ENCODE results near the gene LPAR1. TPM values are rescaled to one million over a fixed set of nuclear protein-coding genes. Genes with fewer than 3 reads are reported as not detected.

The LPAR1 gene, protein sequence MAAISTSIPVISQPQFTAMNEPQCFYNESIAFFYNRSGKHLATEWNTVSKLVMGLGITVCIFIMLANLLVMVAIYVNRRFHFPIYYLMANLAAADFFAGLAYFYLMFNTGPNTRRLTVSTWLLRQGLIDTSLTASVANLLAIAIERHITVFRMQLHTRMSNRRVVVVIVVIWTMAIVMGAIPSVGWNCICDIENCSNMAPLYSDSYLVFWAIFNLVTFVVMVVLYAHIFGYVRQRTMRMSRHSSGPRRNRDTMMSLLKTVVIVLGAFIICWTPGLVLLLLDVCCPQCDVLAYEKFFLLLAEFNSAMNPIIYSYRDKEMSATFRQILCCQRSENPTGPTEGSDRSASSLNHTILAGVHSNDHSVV
- total RNA-seq (2021) (3.3 to 4.9 TPM (median 4.0 TPM) in 3 replicates), Bru-seq, nascent RNA (percentile 55 among the genes with signal in this experiment)
- long read RNA-seq, experiment 1, partial matches to known transcripts, result 6 of 29 reads
- long read RNA-seq, experiment 1, other reads (novel, unspliced or antisense), result 19 of 29 reads
- long read RNA-seq, experiment 2, partial matches to known transcripts, result 1 of 5 reads
- long read RNA-seq, experiment 2, other reads (novel, unspliced or antisense), result 2 of 5 reads
- long read RNA-seq, experiment 3, partial matches to known transcripts, result 0 of 6 reads
- long read RNA-seq, experiment 3, other reads (novel, unspliced or antisense), result 6 of 6 reads

DNA sequence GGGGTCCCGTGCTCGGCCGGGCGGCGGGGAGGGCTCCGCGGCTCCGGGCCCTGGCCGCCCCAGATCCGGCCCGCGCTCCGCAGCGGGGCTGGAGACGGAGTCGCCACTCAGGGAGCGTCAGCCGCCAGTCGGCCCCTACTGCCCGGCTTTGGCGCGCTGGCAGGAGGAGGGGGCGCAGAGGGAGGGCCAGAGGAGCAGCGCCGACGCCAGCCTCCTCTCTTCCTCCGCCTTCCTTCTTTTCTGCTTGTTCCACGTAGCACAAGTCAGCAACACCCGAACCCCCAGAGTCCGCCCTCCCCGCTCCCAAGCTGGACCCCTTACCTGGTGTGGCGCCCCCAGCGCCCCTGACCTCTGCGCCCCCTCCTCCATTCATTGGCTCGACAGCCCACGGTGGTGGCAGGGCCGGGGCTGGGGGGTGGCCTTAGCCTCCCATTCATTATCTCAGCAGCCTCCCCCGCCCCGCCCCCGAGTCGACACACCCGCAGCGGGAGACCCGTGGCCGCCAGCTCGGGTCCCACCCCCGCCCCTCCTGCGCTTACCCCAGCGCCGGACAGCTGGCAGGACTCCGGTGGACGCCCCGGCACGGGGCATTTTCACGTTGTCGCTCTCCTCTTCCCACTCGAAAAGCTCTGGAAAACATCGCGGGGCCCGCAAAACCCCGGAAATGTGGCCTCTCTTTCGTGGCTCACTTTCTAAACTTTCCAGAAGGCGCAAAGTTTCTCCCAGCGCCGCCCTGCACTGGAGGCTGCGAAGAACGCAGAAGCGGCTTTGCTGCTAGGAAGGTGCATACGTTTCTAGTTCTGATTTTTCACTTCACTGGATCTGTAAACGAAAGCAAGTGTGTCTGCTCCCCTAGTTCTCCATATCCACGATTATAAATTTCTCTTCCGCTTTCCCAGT is at the start of gene LPAR1:
LPAR1 (minus strand) TSS at position 140 of the 900 bp plus-strand sequence. CDS start 66,353 bp downstream, outside the sequence.
- DNase-seq (ENCODE audit: low spot score), result peak; percentile 68
- peak within 1 kb of the TSS; percentile 90 for H3K4me3 Mint-ChIP-seq
- peak; percentile 62 for ATAC-seq
- no peaks in the 10 kb centered on the region for H3K36me3 Mint-ChIP-seq
- ChIA-PET CTCF (interaction anchor here (0.7 to 0.8 kb wide), 2 partner anchors 261 to 681 kb away, joined by 3 to 6 read pairs; no protein-coding TSS in a partner anchor), POLR2A (interaction anchor here (0.5 to 0.6 kb wide), 2 partner anchors 126 to 527 kb away, joined by 3 read pairs; no protein-coding TSS in a partner anchor)
- peaks cover 29% of the 10 kb centered on the region for H3K27me3 Mint-ChIP-seq (ENCODE audit: low read depth)
- no peaks in the 10 kb centered on the region for H3K9me3 Mint-ChIP-seq
- no peak within 1 kb of the TSS; the same call in 1 of the 2 replicates for H3K27ac Mint-ChIP-seq
- H3K4me1 Mint-ChIP-seq, result peaks cover 53% of the 10 kb centered on the region
- no peak for TF ChIP-seq ZNF232 (CRISPR knock-in tag; IDR thresholded peaks at IDR 0.05)
- no peak for TF ChIP-seq ZNF512 (CRISPR knock-in tag; IDR thresholded peaks at IDR 0.05; ENCODE audit: borderline replicate concordance)
- TF ChIP-seq ZNF219 (CRISPR knock-in tag; IDR thresholded peaks at IDR 0.05; ENCODE audit: borderline replicate concordance), result no peak
- TF ChIP-seq PRRX2 (CRISPR knock-in tag; IDR thresholded peaks at IDR 0.05), result no peak
- TF ChIP-seq, protein P1, sequence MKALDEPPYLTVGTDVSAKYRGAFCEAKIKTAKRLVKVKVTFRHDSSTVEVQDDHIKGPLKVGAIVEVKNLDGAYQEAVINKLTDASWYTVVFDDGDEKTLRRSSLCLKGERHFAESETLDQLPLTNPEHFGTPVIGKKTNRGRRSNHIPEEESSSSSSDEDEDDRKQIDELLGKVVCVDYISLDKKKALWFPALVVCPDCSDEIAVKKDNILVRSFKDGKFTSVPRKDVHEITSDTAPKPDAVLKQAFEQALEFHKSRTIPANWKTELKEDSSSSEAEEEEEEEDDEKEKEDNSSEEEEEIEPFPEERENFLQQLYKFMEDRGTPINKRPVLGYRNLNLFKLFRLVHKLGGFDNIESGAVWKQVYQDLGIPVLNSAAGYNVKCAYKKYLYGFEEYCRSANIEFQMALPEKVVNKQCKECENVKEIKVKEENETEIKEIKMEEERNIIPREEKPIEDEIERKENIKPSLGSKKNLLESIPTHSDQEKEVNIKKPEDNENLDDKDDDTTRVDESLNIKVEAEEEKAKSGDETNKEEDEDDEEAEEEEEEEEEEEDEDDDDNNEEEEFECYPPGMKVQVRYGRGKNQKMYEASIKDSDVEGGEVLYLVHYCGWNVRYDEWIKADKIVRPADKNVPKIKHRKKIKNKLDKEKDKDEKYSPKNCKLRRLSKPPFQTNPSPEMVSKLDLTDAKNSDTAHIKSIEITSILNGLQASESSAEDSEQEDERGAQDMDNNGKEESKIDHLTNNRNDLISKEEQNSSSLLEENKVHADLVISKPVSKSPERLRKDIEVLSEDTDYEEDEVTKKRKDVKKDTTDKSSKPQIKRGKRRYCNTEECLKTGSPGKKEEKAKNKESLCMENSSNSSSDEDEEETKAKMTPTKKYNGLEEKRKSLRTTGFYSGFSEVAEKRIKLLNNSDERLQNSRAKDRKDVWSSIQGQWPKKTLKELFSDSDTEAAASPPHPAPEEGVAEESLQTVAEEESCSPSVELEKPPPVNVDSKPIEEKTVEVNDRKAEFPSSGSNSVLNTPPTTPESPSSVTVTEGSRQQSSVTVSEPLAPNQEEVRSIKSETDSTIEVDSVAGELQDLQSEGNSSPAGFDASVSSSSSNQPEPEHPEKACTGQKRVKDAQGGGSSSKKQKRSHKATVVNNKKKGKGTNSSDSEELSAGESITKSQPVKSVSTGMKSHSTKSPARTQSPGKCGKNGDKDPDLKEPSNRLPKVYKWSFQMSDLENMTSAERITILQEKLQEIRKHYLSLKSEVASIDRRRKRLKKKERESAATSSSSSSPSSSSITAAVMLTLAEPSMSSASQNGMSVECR (CRISPR knock-in tag; IDR thresholded peaks at IDR 0.05; ENCODE audit: borderline replicate concordance), result peak; percentile 55; the same call in 1 of the 2 replicates
- TF ChIP-seq, protein P2, sequence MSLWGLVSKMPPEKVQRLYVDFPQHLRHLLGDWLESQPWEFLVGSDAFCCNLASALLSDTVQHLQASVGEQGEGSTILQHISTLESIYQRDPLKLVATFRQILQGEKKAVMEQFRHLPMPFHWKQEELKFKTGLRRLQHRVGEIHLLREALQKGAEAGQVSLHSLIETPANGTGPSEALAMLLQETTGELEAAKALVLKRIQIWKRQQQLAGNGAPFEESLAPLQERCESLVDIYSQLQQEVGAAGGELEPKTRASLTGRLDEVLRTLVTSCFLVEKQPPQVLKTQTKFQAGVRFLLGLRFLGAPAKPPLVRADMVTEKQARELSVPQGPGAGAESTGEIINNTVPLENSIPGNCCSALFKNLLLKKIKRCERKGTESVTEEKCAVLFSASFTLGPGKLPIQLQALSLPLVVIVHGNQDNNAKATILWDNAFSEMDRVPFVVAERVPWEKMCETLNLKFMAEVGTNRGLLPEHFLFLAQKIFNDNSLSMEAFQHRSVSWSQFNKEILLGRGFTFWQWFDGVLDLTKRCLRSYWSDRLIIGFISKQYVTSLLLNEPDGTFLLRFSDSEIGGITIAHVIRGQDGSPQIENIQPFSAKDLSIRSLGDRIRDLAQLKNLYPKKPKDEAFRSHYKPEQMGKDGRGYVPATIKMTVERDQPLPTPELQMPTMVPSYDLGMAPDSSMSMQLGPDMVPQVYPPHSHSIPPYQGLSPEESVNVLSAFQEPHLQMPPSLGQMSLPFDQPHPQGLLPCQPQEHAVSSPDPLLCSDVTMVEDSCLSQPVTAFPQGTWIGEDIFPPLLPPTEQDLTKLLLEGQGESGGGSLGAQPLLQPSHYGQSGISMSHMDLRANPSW (CRISPR knock-in tag; conservative IDR thresholded peaks at IDR 0.05; ENCODE audit: low read depth), result no peak
- TF ChIP-seq NFYB (CRISPR knock-in tag; conservative IDR thresholded peaks at IDR 0.05; ENCODE audit: low read depth), result no peak
- TF ChIP-seq, protein P3, sequence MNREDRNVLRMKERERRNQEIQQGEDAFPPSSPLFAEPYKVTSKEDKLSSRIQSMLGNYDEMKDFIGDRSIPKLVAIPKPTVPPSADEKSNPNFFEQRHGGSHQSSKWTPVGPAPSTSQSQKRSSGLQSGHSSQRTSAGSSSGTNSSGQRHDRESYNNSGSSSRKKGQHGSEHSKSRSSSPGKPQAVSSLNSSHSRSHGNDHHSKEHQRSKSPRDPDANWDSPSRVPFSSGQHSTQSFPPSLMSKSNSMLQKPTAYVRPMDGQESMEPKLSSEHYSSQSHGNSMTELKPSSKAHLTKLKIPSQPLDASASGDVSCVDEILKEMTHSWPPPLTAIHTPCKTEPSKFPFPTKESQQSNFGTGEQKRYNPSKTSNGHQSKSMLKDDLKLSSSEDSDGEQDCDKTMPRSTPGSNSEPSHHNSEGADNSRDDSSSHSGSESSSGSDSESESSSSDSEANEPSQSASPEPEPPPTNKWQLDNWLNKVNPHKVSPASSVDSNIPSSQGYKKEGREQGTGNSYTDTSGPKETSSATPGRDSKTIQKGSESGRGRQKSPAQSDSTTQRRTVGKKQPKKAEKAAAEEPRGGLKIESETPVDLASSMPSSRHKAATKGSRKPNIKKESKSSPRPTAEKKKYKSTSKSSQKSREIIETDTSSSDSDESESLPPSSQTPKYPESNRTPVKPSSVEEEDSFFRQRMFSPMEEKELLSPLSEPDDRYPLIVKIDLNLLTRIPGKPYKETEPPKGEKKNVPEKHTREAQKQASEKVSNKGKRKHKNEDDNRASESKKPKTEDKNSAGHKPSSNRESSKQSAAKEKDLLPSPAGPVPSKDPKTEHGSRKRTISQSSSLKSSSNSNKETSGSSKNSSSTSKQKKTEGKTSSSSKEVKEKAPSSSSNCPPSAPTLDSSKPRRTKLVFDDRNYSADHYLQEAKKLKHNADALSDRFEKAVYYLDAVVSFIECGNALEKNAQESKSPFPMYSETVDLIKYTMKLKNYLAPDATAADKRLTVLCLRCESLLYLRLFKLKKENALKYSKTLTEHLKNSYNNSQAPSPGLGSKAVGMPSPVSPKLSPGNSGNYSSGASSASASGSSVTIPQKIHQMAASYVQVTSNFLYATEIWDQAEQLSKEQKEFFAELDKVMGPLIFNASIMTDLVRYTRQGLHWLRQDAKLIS (CRISPR knock-in tag; IDR thresholded peaks at IDR 0.05; ENCODE audit: borderline replicate concordance), result no peak
- TF ChIP-seq, protein P4, sequence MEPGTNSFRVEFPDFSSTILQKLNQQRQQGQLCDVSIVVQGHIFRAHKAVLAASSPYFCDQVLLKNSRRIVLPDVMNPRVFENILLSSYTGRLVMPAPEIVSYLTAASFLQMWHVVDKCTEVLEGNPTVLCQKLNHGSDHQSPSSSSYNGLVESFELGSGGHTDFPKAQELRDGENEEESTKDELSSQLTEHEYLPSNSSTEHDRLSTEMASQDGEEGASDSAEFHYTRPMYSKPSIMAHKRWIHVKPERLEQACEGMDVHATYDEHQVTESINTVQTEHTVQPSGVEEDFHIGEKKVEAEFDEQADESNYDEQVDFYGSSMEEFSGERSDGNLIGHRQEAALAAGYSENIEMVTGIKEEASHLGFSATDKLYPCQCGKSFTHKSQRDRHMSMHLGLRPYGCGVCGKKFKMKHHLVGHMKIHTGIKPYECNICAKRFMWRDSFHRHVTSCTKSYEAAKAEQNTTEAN (CRISPR knock-in tag; IDR thresholded peaks at IDR 0.05), result no peak
- no peak for TF ChIP-seq NFE2L1 (CRISPR knock-in tag; IDR thresholded peaks at IDR 0.05)
- TF ChIP-seq CBFB (CRISPR knock-in tag; IDR thresholded peaks at IDR 0.05; ENCODE audit: low read depth), result no peak
- TF ChIP-seq TP53 (CRISPR knock-in tag; IDR thresholded peaks at IDR 0.05), result no peak
- no peak for TF ChIP-seq NR2C2 (CRISPR knock-in tag; IDR thresholded peaks at IDR 0.05)
- no peak for TF ChIP-seq CREB1 (CRISPR knock-in tag; IDR thresholded peaks at IDR 0.05)
- TF ChIP-seq JUN (CRISPR knock-in tag; IDR thresholded peaks at IDR 0.05), result no peak
- no peak for TF ChIP-seq ETV6 (CRISPR knock-in tag; IDR thresholded peaks at IDR 0.05)
- TF ChIP-seq FOXK1 (CRISPR knock-in tag; IDR thresholded peaks at IDR 0.05), result no peak
- 0 out of 2 replicates have a peak, but pooled peaks have one; percentile 15 for TF ChIP-seq SP1 (CRISPR knock-in tag; conservative IDR thresholded peaks at IDR 0.05)
- no peak for TF ChIP-seq ESRRA (CRISPR knock-in tag; IDR thresholded peaks at IDR 0.05; ENCODE audit: borderline replicate concordance)
- TF ChIP-seq FOXP1 (CRISPR knock-in tag; IDR thresholded peaks at IDR 0.05; ENCODE audit: borderline replicate concordance), result 0 out of 2 replicates have a peak, but pooled peaks have one; percentile 7
